T-helper 9 cell (primary cell): ENCODE results near the gene ARHGEF16.
A peak's percentile ranks its signal among the peaks of the same experiment; 100 is the strongest.

Source experiments
- DNase-seq: peaks from one replicate; pipeline ENCODE4 v3.0.0-alpha.2; 2020

ARHGEF16 gene

DNA sequence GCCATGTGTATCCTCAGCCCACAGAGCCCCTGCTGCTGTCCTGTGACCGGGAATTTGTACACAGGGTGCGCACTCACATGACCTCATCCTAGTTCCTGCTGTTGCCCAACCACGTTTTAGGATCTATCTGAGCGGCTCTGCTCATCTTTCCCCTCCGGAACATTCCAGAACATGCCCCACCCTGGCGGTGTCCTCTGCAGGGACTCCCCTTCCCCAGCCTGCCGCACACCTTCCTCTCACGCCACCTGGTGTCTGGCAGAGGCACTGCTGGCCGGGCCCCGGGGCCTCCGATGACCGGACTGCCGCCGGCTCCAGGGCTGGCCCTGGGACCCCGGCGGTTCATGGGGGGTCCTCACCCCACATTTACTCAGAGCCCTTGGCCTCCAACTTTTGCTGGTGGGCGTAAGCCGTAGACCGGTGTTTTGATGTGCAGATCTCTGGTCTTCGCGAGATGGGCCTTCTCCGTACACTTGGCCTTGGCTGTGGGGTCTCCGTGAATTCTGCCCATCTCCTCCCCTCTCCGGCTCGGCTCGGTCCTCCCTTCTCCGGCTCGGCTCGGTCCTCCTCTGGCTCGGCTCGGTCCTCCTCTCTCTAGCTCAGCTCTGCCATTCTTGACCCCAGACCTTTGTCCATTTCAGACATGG, 29.5 kb downstream of the ARHGEF16 start:
- peak; percentile 27 for DNase-seq

DNA sequence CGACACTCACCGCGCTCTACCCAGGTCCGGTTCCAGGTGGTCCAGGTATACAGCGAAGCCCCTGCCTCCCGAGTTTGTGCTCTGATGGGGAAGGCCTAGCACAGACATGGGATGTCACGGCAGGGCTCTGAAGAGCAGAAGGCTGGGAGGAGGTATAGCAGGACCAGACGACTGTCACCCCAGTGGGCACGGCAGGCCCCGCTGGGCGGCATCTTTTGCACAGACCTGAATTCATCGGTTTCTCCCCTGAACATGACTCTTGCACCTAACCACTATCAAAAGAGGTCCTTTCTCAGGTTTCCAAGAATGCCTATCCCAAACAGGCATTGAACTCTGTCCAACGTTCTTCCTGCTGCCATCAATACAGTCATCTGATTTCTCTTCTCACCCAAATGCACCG, 30.6 kb downstream of the ARHGEF16 start:
- DNase-seq = no peak

DNA sequence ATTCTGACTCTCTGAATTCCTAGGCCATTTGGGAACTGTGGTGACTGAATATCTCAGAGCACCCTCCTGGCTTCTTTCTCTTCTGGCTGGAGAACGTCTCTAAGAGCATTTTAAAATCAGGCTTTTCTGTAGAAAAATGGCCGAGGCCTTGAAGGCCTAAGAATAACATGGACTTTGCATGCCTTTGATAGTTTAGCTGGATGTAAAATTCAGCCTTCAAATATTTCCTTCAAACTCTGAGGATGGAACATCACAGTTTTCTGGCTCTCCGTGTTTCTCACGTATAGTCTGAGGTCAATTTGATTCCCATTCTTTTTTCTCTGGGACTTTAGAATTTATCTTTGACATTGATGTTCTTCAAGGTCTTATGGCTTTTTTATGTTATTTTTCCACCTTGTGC, 34.0 kb downstream of the ARHGEF16 start:
- DNase-seq = no peak

DNA sequence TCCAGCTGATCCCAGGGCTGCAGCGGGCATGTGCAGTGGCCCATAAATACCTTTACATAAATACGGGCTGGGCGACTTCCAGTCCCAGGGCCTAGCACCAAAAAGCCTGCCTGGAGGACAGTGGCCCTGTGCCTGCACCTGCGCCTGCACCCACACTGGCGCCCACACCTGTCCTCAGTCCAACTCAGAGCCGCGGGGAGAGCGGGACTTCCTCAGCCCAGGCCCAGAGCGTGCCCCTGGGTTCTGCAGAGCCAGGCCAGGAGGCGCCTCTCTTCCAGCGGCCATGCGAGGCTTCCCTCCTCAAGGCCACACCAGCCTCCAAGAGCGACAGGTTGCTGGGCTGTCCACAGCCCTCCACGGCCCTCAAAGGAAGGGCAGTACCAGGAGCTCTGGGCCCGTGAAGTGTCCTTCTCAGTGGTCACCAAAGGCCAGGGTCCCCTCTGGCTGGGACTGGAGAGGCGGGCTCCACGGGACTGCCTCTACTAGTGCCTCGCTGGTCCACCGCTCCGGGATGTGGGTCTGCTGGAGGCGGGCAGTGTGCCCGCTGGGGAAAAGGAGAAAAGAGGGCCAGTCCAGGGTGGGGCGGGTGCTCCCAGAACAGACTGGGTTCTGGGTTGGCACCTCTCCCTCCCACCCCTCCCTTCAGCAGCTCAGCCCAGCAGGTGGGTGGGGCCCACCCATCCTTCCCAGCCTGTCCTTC, 35.7 kb downstream of the ARHGEF16 start:
- DNase-seq = no peak

DNA sequence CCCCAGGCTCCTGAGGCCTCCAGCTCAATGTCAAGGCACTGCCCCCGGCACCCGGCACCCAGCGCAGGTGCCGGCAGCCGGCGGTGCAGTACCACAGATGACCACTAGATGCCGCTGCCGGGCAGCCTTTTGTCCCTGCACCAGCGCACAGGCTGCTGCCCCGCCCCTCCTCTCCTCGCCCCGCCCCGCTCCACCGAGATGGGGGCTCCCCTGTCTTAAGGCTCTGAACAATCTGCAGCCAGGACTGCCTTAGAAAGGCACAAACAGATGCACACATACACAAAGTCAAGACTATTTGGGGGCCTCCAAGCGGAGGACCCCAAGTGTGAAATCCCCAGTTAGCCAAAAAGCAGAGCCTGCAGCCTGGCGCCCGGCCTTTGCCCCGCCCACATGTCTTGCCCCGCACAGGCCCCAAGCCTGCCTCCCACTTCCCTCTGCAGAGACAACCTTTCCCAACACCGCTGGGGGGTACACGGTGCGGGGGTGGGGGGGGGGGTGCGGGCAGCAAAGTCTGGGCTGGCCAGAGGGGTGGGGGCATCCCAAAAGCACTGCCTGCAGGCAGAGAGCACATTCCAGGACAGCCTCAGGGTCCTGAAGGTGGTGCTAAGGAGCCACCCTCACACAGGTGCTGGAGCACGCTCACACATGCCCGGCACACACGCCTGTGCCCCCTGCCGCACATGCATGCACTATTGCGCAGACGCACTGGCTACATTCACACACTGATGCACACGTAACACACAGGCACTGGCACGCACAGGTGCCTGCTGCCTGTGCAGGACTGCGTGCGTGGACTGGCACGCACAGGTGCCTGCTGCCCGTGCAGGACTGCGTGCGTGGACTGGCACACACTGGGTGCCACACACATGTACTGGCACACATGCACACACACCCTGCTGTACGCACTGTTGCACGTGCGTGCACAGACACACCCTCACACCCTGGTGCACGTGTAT, 37.1 kb downstream of the ARHGEF16 start:
- DNase-seq = peak; percentile 87

DNA sequence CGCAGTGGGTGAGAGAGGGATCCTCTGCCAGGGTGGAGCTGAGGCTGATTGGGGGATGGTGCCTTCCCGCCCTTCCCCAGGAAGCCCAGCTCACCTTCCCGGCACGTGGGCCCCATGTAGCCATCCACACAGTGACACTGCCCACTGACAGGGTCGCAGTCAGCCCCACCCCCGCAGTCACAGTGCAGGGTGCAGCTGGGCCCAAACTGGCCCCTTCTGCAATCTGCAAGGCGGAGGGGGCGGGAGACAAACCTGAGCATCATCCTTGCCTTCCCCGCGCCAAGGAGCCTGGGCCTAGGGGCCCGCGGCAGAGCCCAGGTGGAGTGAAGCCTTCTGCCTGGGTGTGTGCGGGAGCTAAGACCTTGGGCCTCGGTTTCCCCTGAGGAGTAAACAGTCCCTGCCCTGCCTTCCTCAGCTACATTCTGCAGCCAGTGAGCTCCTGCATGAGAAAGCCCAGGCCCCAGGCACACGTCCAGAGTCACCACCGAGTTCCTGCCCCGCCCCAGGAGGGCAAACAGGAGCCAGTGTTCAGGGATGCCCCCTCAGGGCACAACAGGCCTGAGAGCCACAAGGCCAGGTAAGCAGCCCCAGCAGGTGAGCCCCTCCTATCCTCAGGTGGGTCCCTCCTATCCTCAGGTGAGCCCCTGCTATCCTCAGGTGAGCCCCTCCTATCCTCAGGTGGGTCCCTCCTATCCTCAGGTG, 38.2 kb downstream of the ARHGEF16 start:
- DNase-seq = no peak

DNA sequence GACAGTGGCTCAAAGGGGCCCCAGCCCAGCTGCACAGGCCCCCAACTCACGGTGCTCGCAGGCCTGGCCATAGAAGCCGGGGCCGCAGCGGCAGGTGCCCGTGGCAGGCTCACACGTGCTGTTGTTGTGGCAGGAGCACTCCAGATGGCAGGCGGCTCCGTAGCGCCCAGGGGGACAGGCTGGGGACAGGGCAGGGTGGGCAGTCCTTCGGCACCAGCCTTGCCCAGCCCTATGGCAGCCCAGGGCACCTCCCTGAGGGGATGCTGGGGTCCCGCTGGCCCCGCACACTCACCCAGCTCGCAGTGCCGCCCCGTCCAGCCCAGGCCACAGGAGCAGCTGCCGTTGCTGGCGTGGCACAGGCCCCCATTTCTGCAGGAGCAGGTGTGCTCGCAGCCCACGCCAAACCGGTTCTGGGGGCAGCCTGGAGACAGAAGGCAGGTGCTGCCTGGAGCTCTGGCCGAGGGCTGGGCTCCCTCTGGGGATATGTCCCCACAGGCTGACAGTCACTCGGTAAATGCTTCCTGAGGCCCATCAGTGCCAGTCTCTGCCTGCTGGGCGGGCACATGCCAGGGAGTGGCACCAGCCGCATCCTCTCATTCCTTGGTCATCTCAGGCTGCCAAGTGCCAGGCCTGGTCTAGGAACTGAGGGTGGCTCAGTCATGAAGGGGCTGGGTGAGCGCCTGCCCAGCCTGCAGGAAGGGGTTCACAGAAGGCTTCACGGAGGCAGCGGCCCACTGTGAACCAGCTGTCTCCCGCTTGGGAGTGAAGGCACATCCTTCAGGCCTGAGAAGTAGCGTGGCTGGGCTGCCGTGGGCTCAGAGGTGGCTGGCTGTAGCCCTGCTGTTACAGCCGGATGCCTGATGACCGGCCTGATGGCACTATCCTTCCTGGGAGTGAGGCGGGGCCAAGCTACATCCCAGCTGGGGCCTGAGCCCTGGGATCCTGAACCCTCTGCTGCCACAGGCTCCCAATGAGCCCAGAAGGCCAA, 40.1 kb downstream of the ARHGEF16 start:
- no peak for DNase-seq

DNA sequence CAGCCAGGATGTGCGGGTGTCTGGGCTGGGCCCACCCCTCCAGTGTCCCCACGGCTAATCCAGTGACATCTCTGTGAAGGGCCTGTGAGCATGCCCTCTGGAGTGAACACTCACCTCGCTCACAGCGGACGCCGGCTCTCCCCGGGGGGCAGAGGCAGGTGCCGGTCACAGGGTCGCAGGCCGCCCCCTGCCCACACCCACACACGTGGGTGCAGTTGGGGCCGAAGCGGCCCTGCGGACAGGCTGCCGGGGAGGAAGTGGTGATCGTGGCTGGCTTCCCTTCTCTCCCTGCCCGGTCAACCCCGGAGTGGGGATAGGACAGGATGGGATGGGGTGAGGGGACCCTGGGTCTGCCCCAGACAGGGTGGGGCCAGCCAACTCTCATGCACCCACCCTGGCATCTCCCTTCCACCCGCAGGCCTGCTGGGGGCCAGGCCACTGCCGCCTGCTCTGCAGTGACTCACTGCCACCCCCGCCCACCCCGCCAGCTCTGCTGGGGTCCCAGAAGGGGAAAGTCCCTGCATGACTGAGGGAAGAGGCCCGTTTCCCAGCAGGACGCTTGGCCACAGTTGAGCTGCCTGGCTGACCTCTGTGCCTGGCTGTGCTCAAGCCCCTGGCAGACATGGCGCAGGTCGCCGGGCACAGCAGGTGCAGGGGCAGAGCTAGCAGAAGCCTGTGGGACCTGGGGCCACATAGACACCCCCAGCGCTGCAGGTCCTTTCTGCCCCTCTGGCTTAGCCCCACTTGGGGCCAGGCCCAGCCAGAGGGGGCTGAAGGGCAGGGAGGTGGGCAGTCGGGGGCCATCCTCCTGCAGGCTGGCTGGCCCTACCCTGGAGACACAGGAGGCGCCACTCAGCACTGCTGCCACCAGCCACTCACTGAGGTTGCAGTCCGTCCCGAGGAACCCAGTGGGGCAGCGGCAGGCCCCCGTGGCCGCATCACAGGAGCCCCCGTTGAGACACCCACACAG, 41.6 kb downstream of the ARHGEF16 start:
- no peak for DNase-seq

DNA sequence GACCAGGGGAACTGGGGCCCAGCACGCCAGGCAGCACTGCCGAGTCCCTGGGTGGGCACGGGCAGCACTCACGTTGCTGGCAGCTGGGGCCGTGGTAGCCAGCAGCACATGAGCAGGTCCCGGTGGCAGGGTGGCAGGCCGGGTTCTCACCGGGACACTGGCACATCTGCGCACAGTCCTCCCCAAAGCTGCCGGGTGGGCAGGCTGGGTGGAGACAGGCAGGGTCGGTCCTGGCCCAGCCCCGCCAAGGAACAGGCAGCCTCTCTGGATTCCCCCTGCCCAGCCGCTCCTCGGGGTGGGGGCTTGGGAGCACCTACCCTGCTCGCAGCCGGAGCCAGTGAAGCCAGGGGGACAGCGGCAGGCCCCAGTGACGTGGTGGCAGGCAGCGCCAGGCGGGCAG, 42.5 kb downstream of the ARHGEF16 start:
- DNase-seq = no peak

DNA sequence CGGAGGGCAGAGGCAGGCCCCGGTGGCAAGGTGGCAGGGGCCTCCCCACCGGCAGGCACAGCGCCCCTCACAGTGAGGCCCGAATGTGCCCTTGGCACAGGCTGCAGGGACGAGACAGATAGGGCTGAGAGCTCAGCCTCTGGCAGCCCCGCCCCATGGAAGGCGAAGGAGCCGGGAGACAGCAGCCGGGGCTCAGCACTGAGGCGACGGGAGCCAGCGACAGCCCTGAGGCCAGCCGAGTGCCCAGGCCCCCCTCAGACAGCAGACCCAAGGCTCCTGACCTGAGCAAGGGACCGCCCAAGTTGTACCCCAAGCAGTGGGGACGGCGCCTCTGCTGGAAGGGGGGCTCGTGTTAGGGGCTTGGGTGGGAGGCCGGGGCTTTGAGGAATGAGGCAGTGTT, 43.1 kb downstream of the ARHGEF16 start:
- DNase-seq = no peak

DNA sequence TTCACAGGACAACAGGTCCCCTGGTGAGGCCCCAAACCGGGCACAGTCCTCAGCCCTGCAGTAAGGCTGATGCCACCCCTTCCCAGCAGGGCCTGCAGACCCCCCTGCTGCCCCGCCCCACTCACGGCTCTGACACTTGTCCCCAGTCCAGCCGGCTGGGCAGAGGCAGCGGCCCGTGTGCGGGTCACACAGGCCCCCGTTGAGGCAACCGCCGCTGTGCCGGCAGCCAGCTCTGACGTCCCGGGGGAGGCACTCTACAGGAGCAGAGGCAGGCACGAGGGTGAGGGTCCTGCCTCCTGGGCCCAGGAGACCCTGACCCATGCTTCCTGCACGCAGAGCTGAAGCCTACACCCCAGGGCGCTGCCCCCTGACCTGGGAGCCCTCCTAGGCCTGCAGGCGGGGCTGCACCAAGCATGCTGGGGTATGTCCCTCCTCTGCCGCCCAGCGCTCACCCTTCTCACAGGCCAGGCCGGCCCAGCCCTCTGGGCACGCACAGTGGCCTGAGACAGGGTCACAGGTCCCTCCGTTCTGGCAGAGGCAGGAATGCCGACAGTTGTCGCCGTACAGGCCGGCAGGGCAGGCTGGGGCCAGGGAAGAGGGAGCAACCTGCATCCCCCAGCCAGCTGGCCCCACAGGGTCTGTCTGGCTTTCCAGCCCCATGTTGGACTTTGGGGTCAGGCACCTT, 43.9 kb downstream of the ARHGEF16 start:
- no peak for DNase-seq

DNA sequence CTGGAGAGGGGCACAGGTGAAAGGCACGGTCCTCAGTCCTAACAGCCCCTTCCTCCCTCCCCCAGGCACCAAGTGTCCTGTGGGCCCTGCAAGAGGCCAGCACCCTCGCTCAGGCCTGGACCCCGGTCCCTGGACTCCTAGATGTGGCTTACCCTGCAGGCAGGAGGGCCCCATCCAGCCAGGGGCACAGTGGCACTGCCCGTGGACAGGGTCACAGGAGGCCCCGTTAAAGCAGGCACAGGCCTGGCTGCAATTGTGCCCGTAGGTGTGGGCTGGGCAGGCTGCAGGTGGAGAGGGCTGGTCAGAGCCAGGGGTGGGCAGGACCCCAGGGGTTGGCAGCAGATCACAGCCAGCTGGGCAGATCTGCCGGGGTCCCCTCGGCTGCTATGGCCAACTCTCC, 44.5 kb downstream of the ARHGEF16 start:
- no peak for DNase-seq

DNA sequence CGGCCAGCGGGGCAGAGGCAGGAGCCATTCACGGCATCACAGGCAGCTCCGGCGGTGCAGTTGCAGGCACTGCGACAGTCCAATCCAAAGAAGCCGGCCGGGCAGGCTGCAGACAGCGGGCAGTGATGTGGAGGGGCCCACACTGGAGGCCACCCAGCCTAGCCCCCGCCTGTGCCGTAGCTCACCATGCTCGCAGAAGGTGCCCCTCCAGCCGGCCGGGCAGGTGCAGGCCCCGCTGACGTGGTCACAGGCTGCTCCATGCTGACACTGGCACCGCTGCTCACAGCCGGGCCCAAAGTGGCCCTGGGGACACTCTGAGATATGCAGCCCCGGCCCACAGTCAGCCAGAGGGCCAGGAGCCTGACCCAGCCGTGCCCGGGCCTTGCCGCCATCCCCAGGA, 45.1 kb downstream of the ARHGEF16 start:
- DNase-seq = no peak

DNA sequence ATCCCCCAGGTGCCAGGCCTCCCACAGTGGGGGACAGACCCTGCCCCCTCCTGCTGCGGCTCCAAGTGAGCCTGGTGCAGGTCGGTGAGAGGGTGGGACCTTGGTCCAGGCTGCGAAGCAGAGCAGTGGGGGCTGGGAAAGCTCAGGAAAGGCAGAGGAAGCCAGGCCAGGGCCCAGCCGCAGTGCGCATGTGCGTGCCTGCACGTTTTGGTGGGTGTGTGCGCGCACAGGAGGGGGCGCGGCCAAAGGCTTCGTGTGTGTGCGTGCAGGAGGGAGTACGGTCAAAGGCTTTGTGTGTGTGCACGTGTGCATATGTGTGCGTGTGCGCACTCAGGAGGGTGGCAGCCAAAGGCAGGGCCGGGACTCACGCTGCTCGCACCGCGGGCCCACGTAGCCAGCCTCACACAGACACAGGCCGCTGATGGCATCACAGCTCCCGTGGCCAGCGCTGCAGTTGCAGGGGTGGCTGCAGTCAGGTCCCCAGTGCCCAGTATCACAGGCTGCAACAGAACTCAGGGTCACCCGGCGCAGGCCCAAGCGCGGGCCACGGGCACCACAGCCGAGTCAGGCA, 45.9 kb downstream of the ARHGEF16 start:
- no peak for DNase-seq

DNA sequence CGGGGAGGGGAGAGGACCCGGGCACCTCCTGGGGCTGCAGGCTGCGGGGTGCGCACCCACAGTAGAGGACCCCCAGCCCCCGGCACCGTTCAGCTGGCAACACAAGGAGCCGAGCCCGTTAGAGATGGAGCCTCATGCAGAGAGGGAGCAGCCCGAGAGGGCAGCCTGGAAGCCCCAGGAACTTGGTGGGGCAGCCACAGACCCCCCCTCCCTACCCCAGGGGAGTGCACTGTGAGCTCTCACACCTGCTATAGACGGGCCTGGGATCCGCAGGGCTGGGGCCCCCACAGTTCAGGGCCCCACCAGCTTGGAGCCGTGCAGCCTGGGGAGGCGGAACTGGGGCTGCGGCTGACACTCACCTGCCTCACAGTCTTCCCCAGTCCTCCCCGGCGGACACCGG, 47.0 kb downstream of the ARHGEF16 start:
- DNase-seq = no peak

DNA sequence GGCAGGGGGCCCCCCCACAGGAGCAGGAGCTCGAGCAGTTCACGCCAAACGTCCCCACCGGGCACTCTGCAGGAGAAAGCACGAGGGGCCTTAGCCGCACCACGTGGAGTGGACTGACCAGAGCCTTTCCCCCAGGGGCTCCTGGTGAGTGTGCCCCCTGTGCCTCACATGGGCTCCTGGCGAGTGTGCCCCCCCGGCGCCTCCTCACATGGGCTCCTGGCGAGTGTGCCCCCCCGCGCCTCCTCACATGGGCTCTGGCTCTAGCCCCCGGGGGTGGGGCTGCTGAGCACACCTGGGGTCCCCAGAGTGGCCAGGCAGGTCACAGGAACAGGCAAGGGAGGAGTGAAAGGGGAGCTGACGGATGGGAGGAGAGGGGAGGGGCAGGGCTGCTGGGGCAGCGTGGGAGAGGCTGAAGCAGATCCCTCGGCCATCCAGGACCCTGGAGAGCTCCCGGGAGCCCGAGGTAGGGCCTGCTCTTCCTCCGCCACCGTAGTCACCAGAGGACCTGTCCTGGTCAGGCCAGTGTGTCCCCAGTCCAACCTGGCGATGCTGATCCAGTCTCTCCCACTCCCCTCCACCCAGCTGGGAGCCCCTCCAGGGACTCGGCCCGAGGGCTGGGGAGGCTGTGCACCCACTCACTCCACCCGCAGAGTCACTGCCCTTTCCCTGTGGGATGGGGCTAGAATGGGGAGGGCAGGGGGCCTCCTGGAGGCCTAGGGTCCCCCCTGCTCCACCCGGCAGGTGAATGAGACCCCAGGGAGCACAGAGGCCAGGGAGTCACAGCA, 47.6 kb downstream of the ARHGEF16 start:
- DNase-seq = peak; percentile 16

DNA sequence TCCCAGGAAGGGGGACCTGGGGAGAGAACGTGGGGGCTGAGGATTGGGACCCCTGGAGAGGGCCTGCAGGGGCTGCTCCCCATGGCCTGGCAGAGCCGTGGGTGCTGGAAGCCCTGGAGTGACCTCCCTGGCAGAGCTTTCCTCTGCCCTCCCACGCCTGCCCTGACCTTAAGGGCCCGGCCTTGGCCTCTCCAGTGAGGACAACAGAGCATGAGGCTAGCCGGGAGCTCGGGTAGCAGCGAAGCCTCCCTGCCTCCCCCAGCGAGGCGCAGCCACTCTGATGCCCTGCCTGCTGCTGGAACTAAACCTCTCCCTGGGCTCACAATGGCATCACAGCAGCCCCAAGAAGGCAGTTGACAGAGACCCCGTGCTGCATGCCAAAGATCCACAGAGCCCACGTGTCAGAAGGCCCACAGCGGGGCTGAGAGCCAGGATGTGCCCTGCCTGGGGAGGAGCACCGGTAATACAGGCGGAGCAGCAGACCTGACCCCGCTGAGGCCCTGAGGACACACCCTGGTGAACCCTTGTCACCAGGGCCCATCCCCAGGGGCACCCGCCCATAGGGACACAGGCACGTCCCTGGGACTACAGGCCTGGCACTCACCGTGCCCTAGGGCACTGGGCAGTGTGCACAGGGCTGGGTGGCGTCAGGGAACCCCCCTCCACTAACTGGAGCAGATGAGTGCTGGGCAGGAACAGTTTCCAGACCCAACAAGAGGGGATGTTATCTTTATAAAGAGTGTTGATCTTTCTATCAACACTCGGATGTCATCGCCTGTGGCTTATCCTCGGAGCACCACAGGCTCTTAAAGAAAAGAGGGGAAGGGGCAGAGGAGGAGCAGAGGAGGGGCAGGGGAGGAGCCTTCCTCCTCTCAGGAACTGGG, 48.4 kb downstream of the ARHGEF16 start:
- no peak for DNase-seq

DNA sequence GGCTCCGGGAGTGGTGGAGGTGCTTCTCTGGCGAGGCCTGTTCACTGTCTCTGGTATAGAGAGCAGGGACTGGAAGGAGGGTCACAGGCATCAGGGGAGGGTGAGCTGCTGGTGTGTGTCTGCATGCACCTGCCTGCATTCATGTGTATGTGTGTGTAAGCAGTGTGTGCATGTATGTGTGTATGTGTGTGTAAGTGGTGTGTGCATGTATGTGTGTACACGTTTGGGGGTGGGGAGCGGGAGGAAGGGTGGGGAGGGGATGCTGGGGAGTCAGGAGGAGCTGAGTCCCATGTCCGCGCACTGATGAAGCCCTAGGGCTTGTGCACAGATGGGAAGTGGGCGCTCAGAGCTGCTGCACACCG, 49.0 kb downstream of the ARHGEF16 start:
- DNase-seq = no peak
